ENCODE measurements around the gene ATP4B.
A peak's percentile ranks its signal among the peaks of the same experiment; 100 is the strongest.

ATP4B gene

DNA sequence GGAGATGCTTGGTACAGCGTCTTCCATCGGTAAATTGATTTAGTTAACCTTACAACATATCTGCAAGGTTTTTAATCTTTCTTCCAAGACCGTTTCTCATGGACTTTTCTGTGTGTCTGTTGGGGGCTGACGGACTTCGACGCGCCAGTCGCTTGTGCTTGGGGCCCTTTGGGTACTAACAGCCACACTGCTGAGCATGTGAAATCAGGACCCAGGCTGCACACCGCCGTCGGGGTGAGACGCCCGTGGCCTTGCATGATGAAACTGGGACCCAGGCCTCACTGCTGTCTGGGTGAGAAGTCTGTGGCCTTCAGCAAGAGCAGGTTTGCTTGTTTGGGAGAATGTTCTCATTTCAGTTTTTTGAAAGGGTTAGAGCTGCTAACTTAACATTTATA lies 9.8 kb downstream of the ATP4B start:
- no peak overlapping the region for H3K4me3 ChIP-seq (ENCODE audit: low read depth, low read length)
- in situ Hi-C loops (cut with HindIII; ENCODE audit: low sequenced_read_pairs), result no loop called here
- TF ChIP-seq, protein P1, sequence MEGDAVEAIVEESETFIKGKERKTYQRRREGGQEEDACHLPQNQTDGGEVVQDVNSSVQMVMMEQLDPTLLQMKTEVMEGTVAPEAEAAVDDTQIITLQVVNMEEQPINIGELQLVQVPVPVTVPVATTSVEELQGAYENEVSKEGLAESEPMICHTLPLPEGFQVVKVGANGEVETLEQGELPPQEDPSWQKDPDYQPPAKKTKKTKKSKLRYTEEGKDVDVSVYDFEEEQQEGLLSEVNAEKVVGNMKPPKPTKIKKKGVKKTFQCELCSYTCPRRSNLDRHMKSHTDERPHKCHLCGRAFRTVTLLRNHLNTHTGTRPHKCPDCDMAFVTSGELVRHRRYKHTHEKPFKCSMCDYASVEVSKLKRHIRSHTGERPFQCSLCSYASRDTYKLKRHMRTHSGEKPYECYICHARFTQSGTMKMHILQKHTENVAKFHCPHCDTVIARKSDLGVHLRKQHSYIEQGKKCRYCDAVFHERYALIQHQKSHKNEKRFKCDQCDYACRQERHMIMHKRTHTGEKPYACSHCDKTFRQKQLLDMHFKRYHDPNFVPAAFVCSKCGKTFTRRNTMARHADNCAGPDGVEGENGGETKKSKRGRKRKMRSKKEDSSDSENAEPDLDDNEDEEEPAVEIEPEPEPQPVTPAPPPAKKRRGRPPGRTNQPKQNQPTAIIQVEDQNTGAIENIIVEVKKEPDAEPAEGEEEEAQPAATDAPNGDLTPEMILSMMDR (IDR thresholded peaks at IDR 0.05; ENCODE audit: low read depth, low read length), result no peak
- no peak for DNase-seq (ENCODE audit: low read depth, low spot score)

DNA sequence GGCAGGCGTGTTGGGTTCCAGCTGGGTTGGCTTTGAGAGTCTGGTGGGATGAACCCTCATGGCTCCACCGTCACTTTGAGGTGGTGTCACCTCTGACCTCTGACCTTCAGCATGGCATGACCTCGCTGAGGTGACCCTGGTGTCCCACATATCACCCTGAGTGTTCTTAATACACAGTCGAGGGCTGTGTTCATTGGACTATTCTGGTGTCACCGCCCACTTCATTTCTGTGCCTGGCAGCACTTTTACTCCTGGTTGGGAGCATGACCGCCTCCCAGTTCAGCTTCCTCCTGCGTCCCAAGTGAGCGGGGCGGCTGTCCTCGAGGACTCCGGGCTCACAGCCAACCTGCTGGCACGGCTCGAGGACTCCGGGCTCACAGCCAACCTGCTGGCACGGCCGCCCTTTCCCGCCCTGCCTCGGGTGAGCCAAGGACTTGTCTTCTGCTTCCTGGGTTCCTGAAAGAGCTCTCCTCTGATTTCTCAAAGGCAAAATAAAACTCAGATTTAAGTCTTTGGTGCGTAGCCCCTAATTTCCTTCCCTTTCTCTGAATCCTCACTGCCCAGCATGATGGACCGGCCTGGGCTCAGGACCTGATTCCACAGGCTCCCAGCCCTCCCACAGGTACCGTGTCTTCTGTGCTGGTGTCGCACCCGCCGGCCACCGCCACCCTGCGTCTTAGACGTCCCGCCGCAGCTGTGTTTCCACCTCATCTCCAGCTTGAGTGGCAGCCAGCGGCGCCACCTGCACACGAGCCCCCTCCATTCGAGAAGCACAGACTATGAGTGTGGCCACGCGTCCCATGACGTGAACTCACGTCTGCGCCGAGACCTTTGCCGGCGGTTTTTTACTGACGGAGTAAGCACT lies 10.4 kb downstream of the ATP4B start:
- in situ Hi-C loops (cut with HindIII; ENCODE audit: low sequenced_read_pairs), result no loop called here
- no peak overlapping the region for H3K4me3 ChIP-seq (ENCODE audit: low read depth, low read length)
- peak; percentile 24 for DNase-seq (ENCODE audit: low read depth, low spot score)
- TF ChIP-seq, protein P1 (IDR thresholded peaks at IDR 0.05; ENCODE audit: low read depth, low read length), result no peak

DNA sequence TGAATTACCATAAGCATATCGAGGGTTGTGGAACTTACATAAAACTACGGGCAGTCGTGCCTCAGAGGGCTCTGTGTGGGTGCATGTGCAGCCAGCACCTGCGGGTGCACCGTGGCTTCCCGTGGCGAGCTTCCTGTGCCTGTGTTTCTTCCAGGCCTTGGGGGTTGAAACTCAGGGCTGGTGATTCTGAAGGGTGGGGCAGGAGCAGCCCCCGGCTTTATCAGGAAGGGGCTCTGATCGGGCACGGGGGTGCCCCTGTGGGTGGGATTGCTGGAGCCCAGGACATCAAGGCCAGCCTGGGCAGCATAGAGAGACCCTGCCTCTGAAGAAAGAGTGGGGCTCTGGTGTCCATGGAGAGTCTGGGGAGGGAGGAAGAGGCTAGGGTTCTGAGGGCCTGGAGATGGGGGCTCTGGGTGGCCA lies 11.1 kb downstream of the ATP4B start:
- in situ Hi-C loops (cut with HindIII; ENCODE audit: low sequenced_read_pairs), result no loop called here
- no peak for DNase-seq (ENCODE audit: low read depth, low spot score)
- TF ChIP-seq, protein P1 (IDR thresholded peaks at IDR 0.05; ENCODE audit: low read depth, low read length), result no peak
- H3K4me3 ChIP-seq (ENCODE audit: low read depth, low read length), result no peak overlapping the region

DNA sequence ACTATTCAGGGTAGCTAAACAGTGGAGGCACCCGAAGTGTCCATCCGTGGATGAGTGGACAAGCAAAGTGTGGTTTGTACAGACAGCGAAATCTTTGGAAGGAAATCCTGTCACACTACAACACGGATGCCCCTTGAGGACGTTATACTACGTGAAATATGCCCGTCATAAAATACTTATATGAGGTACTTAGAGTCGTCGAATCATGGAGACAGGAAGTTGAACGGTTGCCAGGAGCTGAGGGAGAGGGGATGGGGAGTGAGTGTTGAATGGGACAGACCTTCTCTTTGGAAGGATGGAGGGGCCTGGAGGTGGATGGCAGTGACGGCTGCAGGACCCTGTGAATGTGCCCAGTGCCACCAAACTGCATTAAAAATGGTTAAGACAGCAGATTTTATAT lies 11.6 kb downstream of the ATP4B start:
- in situ Hi-C loops (cut with HindIII; ENCODE audit: low sequenced_read_pairs), result no loop called here
- no peak overlapping the region for H3K4me3 ChIP-seq (ENCODE audit: low read depth, low read length)
- TF ChIP-seq, protein P1 (IDR thresholded peaks at IDR 0.05; ENCODE audit: low read depth, low read length), result no peak
- DNase-seq (ENCODE audit: low read depth, low spot score), result no peak

DNA sequence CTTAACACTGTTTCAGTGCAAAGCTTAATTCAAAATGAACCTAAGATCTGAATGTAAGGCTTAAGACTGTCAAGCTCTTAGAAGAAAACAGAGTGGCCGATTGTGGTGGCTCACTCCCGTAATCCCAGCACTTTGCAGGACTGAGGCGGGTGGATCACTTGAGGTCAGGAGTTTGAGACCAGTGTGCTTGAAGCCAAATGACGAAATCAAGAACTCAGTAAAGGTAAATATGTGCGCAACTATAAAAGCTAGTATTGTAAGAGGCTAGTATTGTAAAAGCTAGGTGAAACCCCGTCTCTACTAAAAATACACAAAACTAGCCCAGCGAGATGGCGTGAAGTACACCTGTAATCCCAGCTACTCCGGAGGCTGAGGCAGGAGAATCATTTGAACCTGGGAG lies 12.7 kb downstream of the ATP4B start:
- no peak for DNase-seq (ENCODE audit: low read depth, low spot score)
- TF ChIP-seq, protein P1 (IDR thresholded peaks at IDR 0.05; ENCODE audit: low read depth, low read length), result no peak
- in situ Hi-C loops (cut with HindIII; ENCODE audit: low sequenced_read_pairs), result no loop called here
- H3K4me3 ChIP-seq (ENCODE audit: low read depth, low read length), result no peak overlapping the region

GRCh38 chr13:113644800-113645199 lies 13.2 kb downstream of the ATP4B start:
- TF ChIP-seq, protein P1 (IDR thresholded peaks at IDR 0.05; ENCODE audit: low read depth, low read length), result no peak
- no peak overlapping the region for H3K4me3 ChIP-seq (ENCODE audit: low read depth, low read length)
- in situ Hi-C loops (cut with HindIII; ENCODE audit: low sequenced_read_pairs), result no loop called here
- no peak for DNase-seq (ENCODE audit: low read depth, low spot score)
